ENCODE data around the gene B3GNT4.
"Not testable (repeated sequence)": the region's sequence is repeated elsewhere in the genome, so short reads cannot be mapped to it uniquely, and the experiment has no call there.

The B3GNT4 gene

DNA sequence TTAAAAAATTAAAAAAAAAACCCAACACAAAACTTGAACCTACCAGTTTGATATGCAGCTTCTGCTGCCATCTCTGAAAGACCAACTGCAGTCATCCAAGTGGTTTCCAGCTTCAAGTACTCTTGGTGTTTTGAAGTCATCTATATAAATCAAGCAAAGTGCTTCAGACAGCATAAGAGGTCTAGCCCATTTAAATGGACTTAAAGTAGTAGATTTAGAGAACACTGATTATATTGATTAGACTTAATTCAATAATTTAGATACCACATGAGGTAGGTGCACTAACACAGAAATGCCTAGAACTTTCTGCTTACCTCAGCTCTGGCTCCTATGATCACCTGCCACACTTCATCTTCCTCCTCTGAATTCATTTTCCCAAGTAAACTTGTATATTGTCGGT, 12.9 kb downstream of the B3GNT4 start:
- DNase-seq = no peak

DNA sequence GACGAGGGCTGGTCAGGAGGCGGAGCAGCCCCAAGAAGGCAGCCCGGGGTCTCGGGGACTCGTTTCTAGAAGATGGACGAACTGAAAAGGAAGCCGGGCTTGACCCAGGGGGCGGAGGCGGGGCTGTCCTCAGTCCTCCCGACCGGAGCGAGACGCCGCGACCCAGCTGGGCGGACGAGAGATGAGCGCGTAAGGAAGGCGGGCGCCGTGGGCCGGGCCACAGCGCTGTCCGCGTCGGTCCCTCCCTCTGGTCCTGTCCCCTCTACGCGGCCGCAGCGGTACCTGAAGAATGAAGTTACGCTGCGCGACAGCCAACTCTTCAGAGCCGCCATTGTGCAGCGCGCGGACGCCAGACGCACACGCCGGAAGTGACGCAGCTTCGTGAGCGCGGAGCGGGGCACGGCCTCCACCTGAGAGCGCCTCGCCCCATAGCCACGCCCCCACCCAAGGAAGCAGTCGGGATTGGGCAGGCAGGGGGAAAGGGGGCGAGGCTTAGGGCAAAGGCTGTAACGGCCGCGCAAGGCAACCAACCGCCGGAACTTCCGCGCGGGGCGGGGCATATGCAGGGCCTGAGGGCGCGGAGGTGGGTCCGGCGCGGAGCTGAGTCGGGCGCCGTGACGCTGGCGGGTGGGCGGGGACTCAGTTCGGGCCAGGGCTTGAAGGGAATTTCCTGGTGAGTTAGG, 22.3 kb downstream of the B3GNT4 start, which contains the start of gene DIABLO:
TSS of gene DIABLO (minus strand) at position 370 of the 683 bp plus-strand sequence. CDS start at position 332, 38 bp downstream.
- peak; percentile 100 for DNase-seq

DNA sequence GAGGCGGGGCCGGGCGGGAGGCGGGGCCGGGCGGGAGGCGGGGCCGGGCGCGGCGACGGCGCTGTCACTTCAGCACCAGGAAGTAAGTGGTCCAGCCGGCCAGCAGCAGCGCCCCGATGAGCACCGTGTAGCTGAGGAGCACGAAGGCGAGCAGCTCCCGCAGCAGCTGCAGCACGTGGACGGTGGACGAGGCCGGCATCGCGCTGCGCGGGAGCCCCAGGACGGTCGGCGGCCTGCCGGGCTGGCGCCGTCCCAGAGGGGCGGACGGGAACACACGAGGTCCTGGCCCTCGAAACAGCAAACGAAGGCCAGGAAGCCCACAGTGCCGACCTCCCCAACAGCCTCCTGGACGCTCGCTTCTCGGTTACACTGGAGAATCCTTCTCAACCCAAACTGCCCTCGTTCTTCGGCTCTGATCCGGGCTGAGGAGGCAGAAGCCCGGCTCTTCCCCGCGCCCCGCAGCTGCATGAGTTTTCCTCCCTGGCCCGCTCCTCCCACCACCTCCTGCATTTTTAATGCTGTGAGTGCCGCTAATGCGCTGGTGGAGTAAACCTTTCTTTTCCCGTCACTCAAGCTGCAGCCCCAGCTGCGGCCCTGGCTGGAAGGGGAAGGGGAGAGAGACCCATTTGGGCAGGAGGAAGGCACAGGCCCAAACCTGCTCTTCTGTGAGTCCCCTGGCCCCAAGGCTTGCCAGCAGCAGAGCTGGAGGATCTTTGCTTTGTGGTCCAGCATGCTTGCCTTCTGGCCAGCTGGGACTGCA, 23.0 kb downstream of the B3GNT4 start:
- DNase-seq = no peak

DNA sequence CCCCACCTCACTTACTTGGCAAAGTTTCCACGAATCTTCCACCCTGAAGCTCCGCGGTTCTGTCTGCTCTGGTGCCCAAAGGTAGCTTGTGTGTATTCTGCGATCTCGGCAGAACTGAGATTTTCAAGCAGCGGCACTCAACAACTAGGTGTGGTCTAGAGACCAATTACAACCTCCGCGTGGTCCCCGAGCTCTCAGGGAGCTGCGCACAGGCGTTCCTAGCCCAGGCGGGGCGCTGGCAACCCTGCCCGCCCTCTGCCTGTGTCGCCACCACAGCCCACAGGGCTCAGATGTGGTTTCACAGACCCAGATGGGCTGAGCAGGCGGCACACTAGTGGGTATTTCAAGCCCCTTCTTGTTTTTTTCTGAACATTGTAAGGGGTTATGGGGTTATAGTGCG, 23.8 kb downstream of the B3GNT4 start:
- no peak for DNase-seq

DNA sequence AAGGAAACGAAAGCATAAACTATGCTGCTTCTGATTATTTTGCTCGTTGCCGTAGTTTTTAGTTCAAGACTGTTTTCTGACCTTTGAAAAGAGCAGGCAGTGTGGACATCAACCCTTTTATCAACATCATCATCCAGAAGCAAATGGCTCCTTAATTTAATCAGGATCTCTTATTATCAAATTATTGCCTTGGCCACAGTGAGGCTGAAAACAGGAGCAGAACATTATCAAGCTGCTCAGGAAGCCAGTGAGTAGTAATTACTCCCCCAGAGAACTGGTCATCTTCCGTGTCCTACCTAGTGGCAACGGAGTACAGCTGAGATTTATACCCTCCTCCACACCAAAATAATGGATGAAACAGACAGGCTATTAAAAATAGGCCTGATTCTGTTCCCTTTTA, 24.6 kb downstream of the B3GNT4 start:
- DNase-seq = no peak

DNA sequence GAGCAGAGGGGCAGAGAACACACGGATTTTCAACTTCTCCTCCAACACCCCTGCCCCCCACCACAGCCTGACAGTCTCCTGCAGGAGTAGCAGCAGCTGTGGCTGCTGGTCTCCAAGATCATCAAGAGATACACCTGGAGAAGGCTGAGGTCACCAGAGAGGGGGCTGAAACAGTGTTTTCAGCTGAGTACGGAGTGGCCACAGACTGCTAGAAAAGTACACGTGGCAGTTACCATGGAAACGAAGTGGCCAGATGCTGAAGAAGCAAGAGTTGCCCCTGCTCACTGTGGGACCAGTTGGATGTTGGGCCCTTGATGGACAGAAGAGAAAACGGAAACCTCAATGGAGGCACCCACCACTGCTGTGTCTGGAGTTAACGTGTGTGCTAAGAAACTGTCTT, 27.3 kb downstream of the B3GNT4 start:
- no peak for DNase-seq

DNA sequence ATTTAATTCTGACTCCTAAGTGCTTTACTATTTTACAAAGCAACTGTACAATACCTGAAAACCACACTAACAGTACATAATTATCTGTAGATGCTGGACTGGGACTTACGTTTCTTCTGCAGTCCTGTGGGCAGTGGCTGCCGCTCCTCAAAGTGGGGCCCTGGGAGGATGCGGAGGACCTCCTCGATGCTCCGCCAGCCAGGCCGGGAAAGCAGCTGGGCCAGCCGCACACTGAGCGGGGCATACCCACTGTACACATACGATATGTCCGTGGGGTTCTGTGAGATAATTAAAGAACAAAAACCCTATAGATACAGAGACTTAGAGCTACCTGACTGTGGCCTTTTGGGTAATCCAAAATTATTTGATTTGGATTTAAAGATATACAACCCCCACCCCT, 29.2 kb downstream of the B3GNT4 start:
- DNase-seq = no peak

DNA sequence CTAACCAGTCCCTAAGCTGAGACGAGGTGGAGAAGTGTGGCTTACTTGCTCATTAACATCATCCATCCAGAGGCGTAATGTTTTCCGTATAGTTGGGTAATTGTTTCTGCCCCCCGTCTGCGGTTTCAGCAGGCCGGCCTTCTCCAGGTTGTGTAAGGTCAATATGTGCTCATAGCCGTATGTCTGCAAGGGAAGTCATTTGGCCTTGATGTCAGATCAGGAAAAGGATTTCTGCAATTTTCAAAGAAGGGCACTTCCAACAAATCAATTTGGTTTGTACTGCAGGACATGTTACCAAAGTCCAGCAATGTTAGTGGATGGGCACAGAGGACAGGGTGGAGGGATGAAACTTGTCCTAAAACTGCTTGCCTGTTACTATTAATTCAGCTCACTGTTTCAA, 32.2 kb downstream of the B3GNT4 start:
- peak in 3 of 4 experiments; percentile 15 to 31 (median 25) for DNase-seq

DNA sequence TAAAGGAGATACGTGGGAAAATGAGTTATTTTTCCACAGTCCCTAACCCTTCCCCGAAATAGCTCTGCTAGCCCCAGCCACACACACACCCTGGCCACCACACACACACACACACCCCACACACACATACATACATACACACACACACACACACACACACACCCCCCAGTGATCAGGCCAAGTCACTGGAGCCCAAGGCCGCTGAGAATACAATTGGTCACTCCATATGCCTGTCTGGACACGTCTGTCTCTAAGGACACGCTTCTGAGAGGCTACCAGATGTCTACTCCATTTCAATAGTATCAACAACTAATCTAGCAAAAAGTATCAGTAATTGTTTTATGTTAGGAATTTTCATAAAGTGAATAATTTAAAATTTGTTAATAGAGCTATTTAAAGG, 35.4 kb downstream of the B3GNT4 start:
- no peak for DNase-seq

DNA sequence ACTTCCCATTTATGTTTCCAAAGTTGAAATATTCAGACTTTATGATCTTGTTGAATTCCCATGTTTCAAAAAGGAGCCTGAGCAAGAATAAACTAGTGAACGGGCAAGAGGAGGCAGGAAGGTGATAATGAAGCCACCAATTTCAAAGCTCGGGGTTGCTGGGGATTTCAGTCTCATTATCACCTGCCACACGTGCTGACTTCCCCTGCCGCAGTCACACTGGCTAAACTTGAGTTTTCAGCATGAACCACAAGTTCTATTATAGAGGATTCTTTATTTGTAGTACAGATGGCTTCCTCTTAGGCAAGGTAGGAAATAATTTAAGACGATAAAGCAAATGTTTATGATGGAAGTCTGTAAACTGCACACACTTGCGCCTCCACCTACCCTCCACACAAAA, 40.5 kb downstream of the B3GNT4 start:
- no peak for DNase-seq

DNA sequence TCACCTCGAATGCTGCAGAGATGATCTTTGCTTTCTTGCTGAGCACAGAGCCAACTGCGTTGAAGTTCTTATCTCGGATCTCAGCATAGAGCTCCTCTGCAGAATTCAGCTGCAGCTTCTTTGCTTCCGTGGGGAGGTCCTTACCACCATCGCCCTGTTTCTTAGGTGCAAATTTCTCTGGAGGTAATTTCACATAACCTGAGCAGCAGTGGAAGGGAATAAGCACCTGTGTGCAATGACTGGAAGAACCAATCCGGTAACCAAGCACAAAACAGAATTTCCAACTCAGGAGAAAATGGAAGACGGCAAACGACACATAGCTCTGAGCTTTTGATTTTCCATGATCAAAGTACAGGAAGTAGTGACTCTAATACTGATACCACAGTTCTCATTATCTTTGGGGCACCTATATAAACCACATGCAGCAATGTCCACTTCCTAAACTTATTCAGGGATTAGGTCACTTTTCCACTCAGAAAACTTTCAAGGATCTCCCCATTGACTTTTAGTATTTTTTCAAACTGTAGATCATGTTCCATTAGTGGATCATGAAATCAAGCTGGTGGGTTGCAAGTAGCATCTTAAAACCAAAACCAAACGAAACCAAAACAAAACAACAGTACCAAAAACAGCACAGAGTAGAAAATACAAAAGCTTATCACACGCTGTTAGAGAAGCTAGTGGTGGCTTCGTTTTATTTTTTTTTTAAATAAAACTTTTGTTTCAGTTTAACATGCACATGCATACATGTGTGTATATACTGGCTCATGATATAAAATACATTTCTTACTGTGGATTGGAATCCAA, 41.3 kb downstream of the B3GNT4 start:
- DNase-seq = no peak

DNA sequence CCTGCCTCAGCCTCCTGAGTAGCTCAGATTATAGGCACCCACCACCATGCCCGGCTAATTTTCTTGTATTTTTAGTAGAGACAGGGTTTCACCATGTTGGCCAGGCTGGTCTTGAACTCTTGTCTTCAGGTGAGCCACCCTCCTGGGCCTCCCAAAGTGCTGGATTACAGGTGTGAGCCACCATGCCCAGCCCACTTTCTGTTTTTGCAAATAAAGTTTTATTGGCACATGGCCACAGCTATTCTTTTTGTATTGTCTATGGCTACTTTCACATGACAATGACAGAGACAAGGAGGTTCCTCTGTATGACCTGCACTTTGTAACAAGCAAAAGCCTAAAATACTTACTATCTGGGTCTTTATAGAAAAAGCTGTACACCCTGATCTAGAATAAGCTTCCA, 42.0 kb downstream of the B3GNT4 start:
- no peak for DNase-seq

DNA sequence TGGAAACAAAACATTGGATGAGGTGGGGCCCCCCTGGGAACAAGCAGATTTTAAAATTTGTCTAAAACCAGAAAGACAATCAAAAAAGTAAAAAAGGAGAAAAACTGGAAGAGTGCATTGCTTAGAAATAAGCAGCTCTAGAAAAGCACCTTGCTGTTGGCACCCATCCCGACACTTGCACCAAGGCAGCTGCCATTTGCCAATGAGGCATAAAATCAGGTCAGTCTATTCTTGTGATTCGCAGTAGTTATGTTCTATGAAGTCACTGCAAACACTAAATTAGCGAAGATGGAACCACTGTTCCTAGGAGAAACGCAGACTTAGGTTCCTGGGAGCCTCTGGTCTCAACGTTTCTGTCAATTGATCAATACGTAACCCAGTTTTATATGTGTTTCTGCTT, 46.5 kb downstream of the B3GNT4 start:
- DNase-seq = no peak

DNA sequence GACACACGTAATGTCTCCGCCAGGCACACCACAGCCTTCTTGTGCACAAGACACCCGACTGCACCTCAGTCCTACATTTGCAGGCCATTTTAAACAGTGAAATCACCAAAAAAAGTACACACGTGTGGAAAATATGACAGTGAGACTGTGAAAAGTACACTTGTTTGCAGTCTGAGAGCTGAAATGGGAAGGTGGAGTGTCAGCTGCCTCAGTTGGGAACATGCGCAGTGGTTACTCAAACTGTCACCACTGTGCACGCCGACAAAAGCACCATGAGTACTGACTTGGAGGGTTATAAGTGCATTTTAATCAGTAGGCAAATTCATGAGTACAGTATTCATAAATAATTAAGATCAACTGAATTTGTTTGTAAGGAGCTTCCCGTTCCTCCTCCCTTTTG, 47.0 kb downstream of the B3GNT4 start:
- no peak for DNase-seq

DNA sequence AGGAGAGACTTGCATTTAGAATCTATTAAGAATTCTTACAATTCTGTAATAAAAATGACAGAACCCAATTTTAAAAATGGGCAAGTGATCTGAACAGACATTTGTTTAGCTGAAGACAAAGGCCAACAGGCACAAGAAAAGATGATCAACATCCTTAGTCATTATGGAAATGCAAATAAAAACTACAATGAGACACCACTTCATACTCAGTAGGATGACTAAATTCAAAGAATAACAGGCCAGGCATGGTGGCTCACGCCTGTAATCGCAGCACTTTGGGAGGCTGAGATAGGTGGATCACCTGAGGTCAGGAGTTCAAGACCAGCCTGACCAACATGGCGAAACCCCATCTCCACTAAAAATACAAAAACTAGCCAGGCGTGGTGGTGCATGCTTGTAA, 55.0 kb downstream of the B3GNT4 start:
- DNase-seq = not testable (repeated sequence)

Data from suppressor macrophage (primary cell).